Measurements from ENCODE around the gene FPR1.
A peak's percentile ranks its signal among the peaks of the same experiment; 100 is the strongest.

The FPR1 gene

GRCh38 chr19:51703575-51704515, 47.8 kb downstream of the FPR1 start:
- DNase-seq = peak; percentile 94

- DNase-seq = no peak
Measured at GRCh38 chr19:51702825-51703574, 48.7 kb downstream of the FPR1 start.

GRCh38 chr19:51702103-51702824, 49.4 kb downstream of the FPR1 start:
- DNase-seq = no peak

GRCh38 chr19:51701468-51702100, 50.1 kb downstream of the FPR1 start:
- DNase-seq = no peak

- no peak for DNase-seq
Measured at GRCh38 chr19:51699170-51699569, 52.5 kb downstream of the FPR1 start.

- no peak for DNase-seq
Measured at GRCh38 chr19:51698296-51698695, 53.4 kb downstream of the FPR1 start.

GRCh38 chr19:51697169-51697776, 54.4 kb downstream of the FPR1 start:
- DNase-seq = no peak

GRCh38 chr19:51696606-51697005, 55.1 kb downstream of the FPR1 start:
- no peak for DNase-seq

All from MV-4-11 (cell line).